ENCODE results near the gene VPS26C.
"Not testable (repeated sequence)": the region's sequence is repeated elsewhere in the genome, so short reads cannot be mapped to it uniquely, and the experiment has no call there.

VPS26C gene

GRCh38 chr21:37281579-37281978 is 14.4 kb upstream of the VPS26C start:
- Histone ChIP-seq H3K27me3 (ENCODE audit: control insufficient read depth in 2 of 2, insufficient read depth in 2 of 2, low read length in 2 of 2) (no peaks in the 10 kb centered on the region), H3K36me3 (ENCODE audit: control insufficient read depth in 2 of 2, insufficient read depth in 2 of 2, low read length in 2 of 2) (no peaks in the 10 kb centered on the region), H3K9ac (ENCODE audit: low read depth in 1 of 2, low read length in 2 of 2) (no peak overlapping the region), H3K4me3 (ENCODE audit: low read length in 2 of 2) (no peak overlapping the region), H3K9me3 (ENCODE audit: control insufficient read depth in 2 of 2, low read length in 2 of 2) (no peaks in the 10 kb centered on the region), H3K4me1 (ENCODE audit: control insufficient read depth in 2 of 2, insufficient read depth in 2 of 2, low read length in 2 of 2) (no peaks in the 10 kb centered on the region), H3K27ac (ENCODE audit: low read depth in 2 of 2, low read length in 2 of 2) (no peak overlapping the region)

- not testable (repeated sequence) for H3K27me3 ChIP-seq (ENCODE audit: control insufficient read depth in 2 of 2, insufficient read depth in 2 of 2, low read length in 2 of 2); H3K9me3 ChIP-seq (ENCODE audit: control insufficient read depth in 2 of 2, low read length in 2 of 2)
Observed at GRCh38 chr21:37279271-37279670, 12.1 kb upstream of the VPS26C start.

GRCh38 chr21:37278199-37278598 is 11.1 kb upstream of the VPS26C start:
- Histone ChIP-seq H3K36me3 (ENCODE audit: control insufficient read depth in 2 of 2, insufficient read depth in 2 of 2, low read length in 2 of 2) (no peaks in the 10 kb centered on the region), H3K27me3 (ENCODE audit: control insufficient read depth in 2 of 2, insufficient read depth in 2 of 2, low read length in 2 of 2) (no peaks in the 10 kb centered on the region), H3K9ac (ENCODE audit: low read depth in 1 of 2, low read length in 2 of 2) (no peak overlapping the region), H3K4me1 (ENCODE audit: control insufficient read depth in 2 of 2, insufficient read depth in 2 of 2, low read length in 2 of 2) (no peaks in the 10 kb centered on the region), H3K27ac (ENCODE audit: low read depth in 2 of 2, low read length in 2 of 2) (no peak overlapping the region), H3K4me3 (ENCODE audit: low read length in 2 of 2) (no peak overlapping the region), H3K9me3 (ENCODE audit: control insufficient read depth in 2 of 2, low read length in 2 of 2) (no peaks in the 10 kb centered on the region)

More at GRCh38 chr21:37279271-37279670, 12.1 kb upstream of the VPS26C start:
- not testable (repeated sequence) for H3K4me3 ChIP-seq (ENCODE audit: low read length in 2 of 2); H3K27ac ChIP-seq (ENCODE audit: low read depth in 2 of 2, low read length in 2 of 2); H3K36me3 ChIP-seq (ENCODE audit: control insufficient read depth in 2 of 2, insufficient read depth in 2 of 2, low read length in 2 of 2); H3K9ac ChIP-seq (ENCODE audit: low read depth in 1 of 2, low read length in 2 of 2); H3K4me1 ChIP-seq (ENCODE audit: control insufficient read depth in 2 of 2, insufficient read depth in 2 of 2, low read length in 2 of 2)

GRCh38 chr21:37276377-37276776 is 9.2 kb upstream of the VPS26C start:
- Histone ChIP-seq H3K27ac (ENCODE audit: low read depth in 2 of 2, low read length in 2 of 2) (no peak overlapping the region), H3K9me3 (ENCODE audit: control insufficient read depth in 2 of 2, low read length in 2 of 2) (no peaks in the 10 kb centered on the region), H3K4me1 (ENCODE audit: control insufficient read depth in 2 of 2, insufficient read depth in 2 of 2, low read length in 2 of 2) (no peaks in the 10 kb centered on the region), H3K27me3 (ENCODE audit: control insufficient read depth in 2 of 2, insufficient read depth in 2 of 2, low read length in 2 of 2) (no peaks in the 10 kb centered on the region), H3K9ac (ENCODE audit: low read depth in 1 of 2, low read length in 2 of 2) (no peak overlapping the region), H3K36me3 (ENCODE audit: control insufficient read depth in 2 of 2, insufficient read depth in 2 of 2, low read length in 2 of 2) (no peaks in the 10 kb centered on the region), H3K4me3 (ENCODE audit: low read length in 2 of 2) (no peak overlapping the region)

- no peaks in the 10 kb centered on the region for H3K27me3 ChIP-seq (ENCODE audit: control insufficient read depth in 2 of 2, insufficient read depth in 2 of 2, low read length in 2 of 2)
- no peaks in the 10 kb centered on the region for H3K36me3 ChIP-seq (ENCODE audit: control insufficient read depth in 2 of 2, insufficient read depth in 2 of 2, low read length in 2 of 2)
- H3K9ac ChIP-seq (ENCODE audit: low read depth in 1 of 2, low read length in 2 of 2): no peak overlapping the region
- no peak overlapping the region for H3K4me3 ChIP-seq (ENCODE audit: low read length in 2 of 2)
- H3K9me3 ChIP-seq (ENCODE audit: control insufficient read depth in 2 of 2, low read length in 2 of 2): no peaks in the 10 kb centered on the region
- no peaks in the 10 kb centered on the region for H3K4me1 ChIP-seq (ENCODE audit: control insufficient read depth in 2 of 2, insufficient read depth in 2 of 2, low read length in 2 of 2)
- no peak overlapping the region for H3K27ac ChIP-seq (ENCODE audit: low read depth in 2 of 2, low read length in 2 of 2)
Observed at GRCh38 chr21:37273911-37274690, 7.0 kb upstream of the VPS26C start.

- Histone ChIP-seq H3K27me3 (ENCODE audit: control insufficient read depth in 2 of 2, insufficient read depth in 2 of 2, low read length in 2 of 2) (no peaks in the 10 kb centered on the region), H3K4me1 (ENCODE audit: control insufficient read depth in 2 of 2, insufficient read depth in 2 of 2, low read length in 2 of 2) (peaks cover 0 to 2% of the 10 kb centered on the region in 2 donors), H3K4me3 (ENCODE audit: low read length in 2 of 2) (no peak overlapping the region), H3K36me3 (ENCODE audit: control insufficient read depth in 2 of 2, insufficient read depth in 2 of 2, low read length in 2 of 2) (no peaks in the 10 kb centered on the region), H3K27ac (ENCODE audit: low read depth in 2 of 2, low read length in 2 of 2) (no peak overlapping the region), H3K9me3 (ENCODE audit: control insufficient read depth in 2 of 2, low read length in 2 of 2) (no peaks in the 10 kb centered on the region), H3K9ac (ENCODE audit: low read depth in 1 of 2, low read length in 2 of 2) (no peak overlapping the region)
Observed at GRCh38 chr21:37273440-37273839, 6.3 kb upstream of the VPS26C start.

- Histone ChIP-seq H3K27ac (ENCODE audit: low read depth in 2 of 2, low read length in 2 of 2) (no peak overlapping the region), H3K9me3 (ENCODE audit: control insufficient read depth in 2 of 2, low read length in 2 of 2) (no peaks in the 10 kb centered on the region), H3K4me3 (ENCODE audit: low read length in 2 of 2) (no peak overlapping the region), H3K9ac (ENCODE audit: low read depth in 1 of 2, low read length in 2 of 2) (no peak overlapping the region), H3K4me1 (ENCODE audit: control insufficient read depth in 2 of 2, insufficient read depth in 2 of 2, low read length in 2 of 2) (peaks cover 0 to 5% of the 10 kb centered on the region in 2 donors), H3K27me3 (ENCODE audit: control insufficient read depth in 2 of 2, insufficient read depth in 2 of 2, low read length in 2 of 2) (no peaks in the 10 kb centered on the region), H3K36me3 (ENCODE audit: control insufficient read depth in 2 of 2, insufficient read depth in 2 of 2, low read length in 2 of 2) (no peaks in the 10 kb centered on the region)
Observed at GRCh38 chr21:37272897-37273296, 5.8 kb upstream of the VPS26C start.

GRCh38 chr21:37270576-37271365 is 3.6 kb upstream of the VPS26C start:
- H3K36me3 ChIP-seq (ENCODE audit: control insufficient read depth in 2 of 2, insufficient read depth in 2 of 2, low read length in 2 of 2): no peaks in the 10 kb centered on the region
- no peaks in the 10 kb centered on the region for H3K9me3 ChIP-seq (ENCODE audit: control insufficient read depth in 2 of 2, low read length in 2 of 2)
- no peak overlapping the region for H3K9ac ChIP-seq (ENCODE audit: low read depth in 1 of 2, low read length in 2 of 2)
- H3K27me3 ChIP-seq (ENCODE audit: control insufficient read depth in 2 of 2, insufficient read depth in 2 of 2, low read length in 2 of 2): no peaks in the 10 kb centered on the region
- H3K4me3 ChIP-seq (ENCODE audit: low read length in 2 of 2): no peak overlapping the region
- H3K27ac ChIP-seq (ENCODE audit: low read depth in 2 of 2, low read length in 2 of 2): no peak overlapping the region
- peaks cover 6 to 10% of the 10 kb centered on the region in 2 donors for H3K4me1 ChIP-seq (ENCODE audit: control insufficient read depth in 2 of 2, insufficient read depth in 2 of 2, low read length in 2 of 2)

GRCh38 chr21:37269481-37269880 is 2.3 kb upstream of the VPS26C start:
- peaks cover 6 to 10% of the 10 kb centered on the region in 2 donors for H3K4me1 ChIP-seq (ENCODE audit: control insufficient read depth in 2 of 2, insufficient read depth in 2 of 2, low read length in 2 of 2)
- H3K27ac ChIP-seq (ENCODE audit: low read depth in 2 of 2, low read length in 2 of 2): no peak overlapping the region
- H3K9me3 ChIP-seq (ENCODE audit: control insufficient read depth in 2 of 2, low read length in 2 of 2): no peaks in the 10 kb centered on the region
- H3K9ac ChIP-seq (ENCODE audit: low read depth in 1 of 2, low read length in 2 of 2): no peak overlapping the region
- H3K27me3 ChIP-seq (ENCODE audit: control insufficient read depth in 2 of 2, insufficient read depth in 2 of 2, low read length in 2 of 2): no peaks in the 10 kb centered on the region
- no peak overlapping the region for H3K4me3 ChIP-seq (ENCODE audit: low read length in 2 of 2)
- H3K36me3 ChIP-seq (ENCODE audit: control insufficient read depth in 2 of 2, insufficient read depth in 2 of 2, low read length in 2 of 2): no peaks in the 10 kb centered on the region

GRCh38 chr21:37268186-37268503 is 1.0 kb upstream of the VPS26C start:
- H3K9ac ChIP-seq (ENCODE audit: low read depth in 1 of 2, low read length in 2 of 2): peak overlapping the region; percentile 82 to 87
- peak overlapping the region; percentile 98 to 99 for H3K27ac ChIP-seq (ENCODE audit: low read depth in 2 of 2, low read length in 2 of 2)
- H3K4me1 ChIP-seq (ENCODE audit: control insufficient read depth in 2 of 2, insufficient read depth in 2 of 2, low read length in 2 of 2): peaks cover 6 to 10% of the 10 kb centered on the region in 2 donors
- H3K9me3 ChIP-seq (ENCODE audit: control insufficient read depth in 2 of 2, low read length in 2 of 2): no peaks in the 10 kb centered on the region
- no peaks in the 10 kb centered on the region for H3K27me3 ChIP-seq (ENCODE audit: control insufficient read depth in 2 of 2, insufficient read depth in 2 of 2, low read length in 2 of 2)
- H3K4me3 ChIP-seq (ENCODE audit: low read length in 2 of 2): peak overlapping the region; percentile 70 to 89
- H3K36me3 ChIP-seq (ENCODE audit: control insufficient read depth in 2 of 2, insufficient read depth in 2 of 2, low read length in 2 of 2): no peaks in the 10 kb centered on the region

Measured in mucosa of rectum (tissue), 2 donors.